HepG2 (cell line): ENCODE measurements around the gene PLCB1. TPM values are rescaled to one million over a fixed set of nuclear protein-coding genes. Genes with fewer than 3 reads are reported as not detected.

Experiments used
- ATAC-seq: fragments of 200-7000 bp; cut with Tn5 transposase; 3 replicates; pipeline ENCODE4 v1.9.1; 2020; ENCODE audit warnings: mild to moderate bottlenecking, moderate library complexity
- BruUV-seq: library from RNA; stranded (reverse); fragments of 400-500 nt; replicated peaks from 2 replicates; lab custom pipeline; 2021; lab: Mats Ljungman, UMichigan
- CTCF ChIA-PET: fragments of 300-600 bp; formaldehyde crosslinking; extraction: SDS; loops from one replicate; lab custom pipeline; 2021; ENCODE audit warnings: low total read pairs, inconsistent platforms, low intra/inter-chr PET ratio; lab: Yijun Ruan, JAX
- POLR2A ChIA-PET: fragments of 350-600 bp; sonication (Branson Sonifier 250); formaldehyde crosslinking; loops from one replicate; lab custom pipeline; 2020; ENCODE audit warnings: antibody characterized with exemption, inconsistent platforms; lab: Yijun Ruan, JAX
- DNase-seq: peaks from one replicate; pipeline ENCODE4 v3.0.0-alpha.2; 2015; ENCODE audit warnings: low spot score
- FAIRE-seq: peaks from 3 replicates; lab custom pipeline; 2011; peaks lifted over from hg19 to GRCh38; lab: Jason Lieb, UNC
- H2AFZ ChIP-seq: one replicate; pipeline ENCODE4 v1.6.1; 2011; ENCODE audit warnings: low read length, inconsistent platforms
- H3K27ac ChIP-seq: fragments of 300-600 bp; 3 replicates; pipeline ENCODE4 v1.8.0; 2011; ENCODE audit warnings: mixed run types, mild to moderate bottlenecking, mixed read lengths, low read length, inconsistent platforms; ENCODE audit not compliant: insufficient read depth; ENCODE audit errors: extremely low read length
- H3K27me3 ChIP-seq, 2 experiments: fragments of 200-600 bp in 1 of 2; 2 replicates in 1 of 2; 3 replicates in 1 of 2; pipeline versions ENCODE4 v1.6.0 to v1.8.0; 2011; ENCODE audit warnings: low read length in 2 of 2, mild to moderate bottlenecking in 2 of 2, moderate library complexity in 2 of 2, inconsistent platforms in 1 of 2; ENCODE audit not compliant: insufficient read depth in 2 of 2, control insufficient read depth in 1 of 2
- H3K36me3 ChIP-seq, 2 experiments: fragments of 200-600 bp in 1 of 2; replicated peaks in 1 of 2; 2 replicates in 1 of 2; 3 replicates in 1 of 2; pipeline versions ENCODE4 v1.5.1 to v1.8.0; 2011; ENCODE audit warnings: low read length in 2 of 2, inconsistent platforms in 1 of 2; ENCODE audit not compliant: insufficient read depth in 2 of 2, control insufficient read depth in 1 of 2
- H3K4me1 ChIP-seq: 2 replicates; pipeline ENCODE4 v1.5.1; 2012; ENCODE audit warnings: low read length, inconsistent platforms; ENCODE audit not compliant: insufficient read depth
- H3K4me2 ChIP-seq: 2 replicates; pipeline ENCODE4 v1.6.0; 2011; ENCODE audit warnings: low read depth, low read length, inconsistent platforms
- H3K4me3 ChIP-seq, 3 experiments: fragments of 200-600 bp in 1 of 3; sonication (generic), shearing (Covaris generic) in 1 of 3; replicated peaks in 1 of 3; 2 replicates each; pipeline ENCODE4 v1.5.1; 2011 to 2016; ENCODE audit warnings: low read length in 3 of 3, inconsistent platforms in 2 of 3, low read depth in 2 of 3, mild to moderate bottlenecking in 2 of 3, control low read depth in 1 of 3, mixed read lengths in 1 of 3; ENCODE audit not compliant: insufficient read depth in 1 of 3
- H3K79me2 ChIP-seq: one replicate; pipeline ENCODE4 v1.6.1; 2011; ENCODE audit warnings: low read length, inconsistent platforms; ENCODE audit not compliant: insufficient read depth
- H3K9ac ChIP-seq: 2 replicates; pipeline ENCODE4 v1.6.0; 2011; ENCODE audit warnings: mild to moderate bottlenecking, low read depth, low read length, inconsistent platforms; ENCODE audit not compliant: insufficient read depth
- H3K9me3 ChIP-seq: 2 replicates; pipeline ENCODE4 v1.5.1; 2012; ENCODE audit warnings: mild to moderate bottlenecking, low read length
- H4K20me1 ChIP-seq: 2 replicates; pipeline ENCODE4 v1.6.0; 2011; ENCODE audit warnings: inconsistent platforms, mild to moderate bottlenecking, low read length, moderate library complexity; ENCODE audit not compliant: insufficient read depth
- CC2D1A ChIP-seq: sonication (generic); formaldehyde crosslinking; IDR thresholded peaks from 2 replicates; pipeline ENCODE4 v1.8.1; 2023; ENCODE audit warnings: mild to moderate bottlenecking, missing genetic modification reagents
- HMG20B ChIP-seq: conservative IDR thresholded peaks from 2 replicates; pipeline ENCODE4 v1.6.1; 2016; ENCODE audit warnings: missing genetic modification reagents, missing compliant biosample characterization
- NAIF1 ChIP-seq: sonication (generic); formaldehyde crosslinking; IDR thresholded peaks from 2 replicates; pipeline ENCODE4 v1.5.0; 2020; ENCODE audit warnings: mild to moderate bottlenecking, missing genetic modification reagents, borderline replicate concordance
- SALL1 ChIP-seq: sonication (generic); formaldehyde crosslinking; IDR thresholded peaks from 2 replicates; pipeline ENCODE4 v1.8.0; 2022; ENCODE audit warnings: mild to moderate bottlenecking, missing genetic modification reagents
- XBP1 ChIP-seq: sonication (generic); formaldehyde crosslinking; IDR thresholded peaks from 2 replicates; pipeline ENCODE4 v1.5.0; 2020; ENCODE audit warnings: missing genetic modification reagents
- ZFP36L1 ChIP-seq: sonication (generic); formaldehyde crosslinking; IDR thresholded peaks from 2 replicates; pipeline ENCODE4 v1.8.0; 2022; ENCODE audit warnings: mild to moderate bottlenecking, missing genetic modification reagents, moderate library complexity
- ZNF33A ChIP-seq: sonication (generic); formaldehyde crosslinking; IDR thresholded peaks from 2 replicates; pipeline ENCODE4 v1.5.1; 2020; ENCODE audit warnings: missing genetic modification reagents, mild to moderate bottlenecking, moderate library complexity, borderline replicate concordance
- ZNF451 ChIP-seq: sonication (generic); formaldehyde crosslinking; IDR thresholded peaks from 2 replicates; pipeline ENCODE4 v1.5.0; 2020; ENCODE audit warnings: mild to moderate bottlenecking, missing genetic modification reagents
- WGBS: methylation state at CpG from one replicate; pipeline ENCODE4 v1.1.6; 2017; ENCODE audit warnings: low lambda C conversion rate; 5-methylcytosine and 5-hydroxymethylcytosine counted together
- in situ Hi-C: cut with HindIII; loops from 2 replicates; pipeline ENCODE4 v1.10.0; 2017; ENCODE audit warnings: low pct_unique_long_range_greater_than_20kb; ENCODE audit not compliant: extremely low pct_ligation_motif_present
- intact Hi-C: fragments of 100-400 bp; cut with micrococcal nuclease; formaldehyde crosslinking; loops from one replicate; pipeline ENCODE4 v1.10.0; 2022; ENCODE audit not compliant: unreplicated experiment
- polyA plus RNA-seq, 8 experiments: library from polyadenylated mRNA; depleted of rRNA in 3 of 8; stranded (reverse) in 7 of 8; unstranded in 1 of 8; fragments of >200 nt; fragmentation: Illumina TruSeq in 4 of 8; extraction: Trizol in 4 of 8; gene quantifications; 2 replicates each; pipeline versions ENCODE4 v1.2.1 to v1.2.3, GENCODE V29; 2011 to 2016; ENCODE audit warnings: low read depth in 4 of 8, missing spikeins in 1 of 8, mixed read lengths in 1 of 8; ENCODE audit not compliant: insufficient read depth in 1 of 8
- total RNA-seq, 5 experiments: library from RNA; depleted of rRNA; stranded (reverse); fragments of >200 nt; fragmentation: Illumina TruSeq; extraction: Trizol; gene quantifications; 2 replicates each; pipeline ENCODE4 v1.2.3, GENCODE V29; 2016; ENCODE audit warnings: low read depth in 1 of 5
- TF ChIP-seq, protein P1 (sequence below): IDR thresholded peaks from 2 replicates; pipeline ENCODE4 v1.6.1; 2016; ENCODE audit warnings: control low read depth
- TF ChIP-seq, protein P2 (sequence below): sonication (generic); formaldehyde crosslinking; IDR thresholded peaks from 2 replicates; pipeline ENCODE4 v1.9.0; 2022; ENCODE audit warnings: missing genetic modification reagents, mild to moderate bottlenecking, borderline replicate concordance

Gene PLCB1
- total and polyA plus RNA-seq, 2 of the 13 experiments (the other 11 are each of a cell fraction or from before 2014, with no cell fraction given) = 42.4 to 55.9 TPM

DNA sequence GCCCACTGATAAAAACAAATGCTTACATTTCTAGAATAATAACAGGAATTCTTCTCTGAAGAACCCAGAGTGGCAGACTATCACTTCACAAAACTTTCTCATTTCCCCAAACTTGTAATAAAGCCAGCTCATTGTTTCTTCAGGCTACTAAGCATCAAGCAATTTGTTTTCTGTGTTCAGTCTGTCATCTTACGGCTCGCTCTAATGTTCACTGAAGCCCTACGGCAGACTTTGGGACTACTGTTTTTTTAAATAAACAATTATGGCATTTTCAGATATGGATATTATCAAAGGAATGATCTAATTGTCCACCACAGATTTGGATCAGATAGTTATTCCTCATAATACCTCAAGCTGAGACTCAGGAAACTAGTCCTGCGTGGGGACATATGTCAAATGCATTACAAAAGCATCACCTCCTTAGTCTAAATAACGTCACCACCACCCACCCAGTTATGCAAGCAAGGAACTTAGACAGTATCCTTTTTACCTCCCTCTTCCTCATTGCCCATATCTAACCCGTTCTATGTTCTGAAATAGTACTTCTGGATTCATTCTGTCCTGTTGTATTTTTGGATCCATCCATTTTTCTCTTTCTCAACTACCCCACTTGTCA lies 415.1 kb downstream of the PLCB1 start:
- no peak overlapping the region for H3K4me3 ChIP-seq
- no peak overlapping the region for H3K9ac ChIP-seq
- in situ Hi-C loops (no loop called here), intact Hi-C loops (no loop called here)
- no peaks in the 10 kb centered on the region for H3K27me3 ChIP-seq
- ATAC-seq = no peak
- POLR2A ChIA-PET = no interaction called here
- CTCF ChIA-PET = no interaction called here
- no peaks in the 10 kb centered on the region for H3K36me3 ChIP-seq
- FAIRE-seq = no peak
- no peak for TF ChIP-seq XBP1 (CRISPR knock-in tag)
- TF ChIP-seq ZFP36L1 = no peak
- TF ChIP-seq, protein P1, sequence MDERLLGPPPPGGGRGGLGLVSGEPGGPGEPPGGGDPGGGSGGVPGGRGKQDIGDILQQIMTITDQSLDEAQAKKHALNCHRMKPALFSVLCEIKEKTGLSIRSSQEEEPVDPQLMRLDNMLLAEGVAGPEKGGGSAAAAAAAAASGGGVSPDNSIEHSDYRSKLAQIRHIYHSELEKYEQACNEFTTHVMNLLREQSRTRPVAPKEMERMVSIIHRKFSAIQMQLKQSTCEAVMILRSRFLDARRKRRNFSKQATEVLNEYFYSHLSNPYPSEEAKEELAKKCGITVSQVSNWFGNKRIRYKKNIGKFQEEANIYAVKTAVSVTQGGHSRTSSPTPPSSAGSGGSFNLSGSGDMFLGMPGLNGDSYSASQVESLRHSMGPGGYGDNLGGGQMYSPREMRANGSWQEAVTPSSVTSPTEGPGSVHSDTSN (CRISPR knock-in tag) = no peak
- TF ChIP-seq CC2D1A = no peak
- TF ChIP-seq NAIF1 (CRISPR knock-in tag) = no peak
- TF ChIP-seq SALL1 (CRISPR knock-in tag) = no peak
- no peak for TF ChIP-seq ZNF451 (CRISPR knock-in tag)
- no peak for TF ChIP-seq ZNF33A (CRISPR knock-in tag)
- no peak for TF ChIP-seq HMG20B (CRISPR knock-in tag)
- TF ChIP-seq, protein P2, sequence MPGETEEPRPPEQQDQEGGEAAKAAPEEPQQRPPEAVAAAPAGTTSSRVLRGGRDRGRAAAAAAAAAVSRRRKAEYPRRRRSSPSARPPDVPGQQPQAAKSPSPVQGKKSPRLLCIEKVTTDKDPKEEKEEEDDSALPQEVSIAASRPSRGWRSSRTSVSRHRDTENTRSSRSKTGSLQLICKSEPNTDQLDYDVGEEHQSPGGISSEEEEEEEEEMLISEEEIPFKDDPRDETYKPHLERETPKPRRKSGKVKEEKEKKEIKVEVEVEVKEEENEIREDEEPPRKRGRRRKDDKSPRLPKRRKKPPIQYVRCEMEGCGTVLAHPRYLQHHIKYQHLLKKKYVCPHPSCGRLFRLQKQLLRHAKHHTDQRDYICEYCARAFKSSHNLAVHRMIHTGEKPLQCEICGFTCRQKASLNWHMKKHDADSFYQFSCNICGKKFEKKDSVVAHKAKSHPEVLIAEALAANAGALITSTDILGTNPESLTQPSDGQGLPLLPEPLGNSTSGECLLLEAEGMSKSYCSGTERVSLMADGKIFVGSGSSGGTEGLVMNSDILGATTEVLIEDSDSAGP = no peak
- no peaks in the 10 kb centered on the region for H3K4me1 ChIP-seq
- 90% methylated on average over 6 of the region's 6 CpGs for WGBS
- BruUV-seq = no TSS peak
- DNase-seq = no peak
- no peaks in the 10 kb centered on the region for H4K20me1 ChIP-seq
- no peaks in the 10 kb centered on the region for H3K9me3 ChIP-seq
- no peak overlapping the region for H3K4me2 ChIP-seq
- no peaks in the 10 kb centered on the region for H3K79me2 ChIP-seq
- no peak overlapping the region for H2AFZ ChIP-seq
- H3K27ac ChIP-seq = no peak overlapping the region
